ENCODE results near the gene HPCAL1. TPM values are rescaled to one million over a fixed set of nuclear protein-coding genes. Genes with fewer than 3 reads are reported as not detected.

HPCAL1 gene
- total RNA-seq, 4 donors from 2014 or later: 26.4 to 45.7 (median 36.9) TPM

DNA sequence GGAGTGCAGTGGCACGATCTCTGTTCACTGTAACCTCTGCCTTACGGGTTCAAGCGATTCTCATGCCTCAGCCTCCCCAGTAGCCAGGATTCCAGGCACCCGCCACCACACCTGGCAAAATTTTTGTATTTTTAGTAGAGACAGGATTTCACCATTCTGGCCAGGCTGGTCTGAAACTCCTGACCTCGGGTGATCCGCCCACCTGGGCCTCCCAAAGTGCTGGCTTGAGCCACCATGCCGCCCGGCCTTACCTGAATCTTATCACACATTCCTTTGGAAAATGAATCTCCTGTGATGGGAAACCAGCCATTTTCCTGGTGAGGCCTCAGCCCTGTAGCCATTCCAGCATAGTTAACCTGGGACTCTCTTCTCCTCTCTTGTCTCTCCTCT is 57.8 kb downstream of the HPCAL1 start:
- WGBS, 2 donors: 95 to 97% methylated on average over 8 of the region's 8 CpGs
- H3K4me3 ChIP-seq (ENCODE audit: low read depth, poor library complexity, severe bottlenecking): no peak overlapping the region
- TF ChIP-seq POLR2A (IDR thresholded peaks at IDR 0.05): no peak
- TF ChIP-seq, protein P1, sequence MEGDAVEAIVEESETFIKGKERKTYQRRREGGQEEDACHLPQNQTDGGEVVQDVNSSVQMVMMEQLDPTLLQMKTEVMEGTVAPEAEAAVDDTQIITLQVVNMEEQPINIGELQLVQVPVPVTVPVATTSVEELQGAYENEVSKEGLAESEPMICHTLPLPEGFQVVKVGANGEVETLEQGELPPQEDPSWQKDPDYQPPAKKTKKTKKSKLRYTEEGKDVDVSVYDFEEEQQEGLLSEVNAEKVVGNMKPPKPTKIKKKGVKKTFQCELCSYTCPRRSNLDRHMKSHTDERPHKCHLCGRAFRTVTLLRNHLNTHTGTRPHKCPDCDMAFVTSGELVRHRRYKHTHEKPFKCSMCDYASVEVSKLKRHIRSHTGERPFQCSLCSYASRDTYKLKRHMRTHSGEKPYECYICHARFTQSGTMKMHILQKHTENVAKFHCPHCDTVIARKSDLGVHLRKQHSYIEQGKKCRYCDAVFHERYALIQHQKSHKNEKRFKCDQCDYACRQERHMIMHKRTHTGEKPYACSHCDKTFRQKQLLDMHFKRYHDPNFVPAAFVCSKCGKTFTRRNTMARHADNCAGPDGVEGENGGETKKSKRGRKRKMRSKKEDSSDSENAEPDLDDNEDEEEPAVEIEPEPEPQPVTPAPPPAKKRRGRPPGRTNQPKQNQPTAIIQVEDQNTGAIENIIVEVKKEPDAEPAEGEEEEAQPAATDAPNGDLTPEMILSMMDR (IDR thresholded peaks at IDR 0.05): no peak
- intact Hi-C loops (cut with DNase I; ENCODE audit: low total_unique reads): loop anchor here (5.0 kb wide), 1 partner anchor 493 kb away; no protein-coding TSS in a partner anchor
- no peak for DNase-seq (ENCODE audit: low spot score in 2 of 2)

GRCh38 chr2:10360850-10361588 is 58.3 kb downstream of the HPCAL1 start:
- no peak overlapping the region for H3K4me3 ChIP-seq (ENCODE audit: low read depth, poor library complexity, severe bottlenecking)
- TF ChIP-seq POLR2A (IDR thresholded peaks at IDR 0.05): no peak
- TF ChIP-seq, protein P1 (IDR thresholded peaks at IDR 0.05): no peak
- no peak for DNase-seq (ENCODE audit: low spot score in 2 of 2)
- intact Hi-C loops (cut with DNase I; ENCODE audit: low total_unique reads): loop anchor here (5.0 kb wide), 1 partner anchor 494 kb away; no protein-coding TSS in a partner anchor
- 74 to 79% methylated on average over 16 of the region's 16 CpGs for WGBS, 2 donors

DNA sequence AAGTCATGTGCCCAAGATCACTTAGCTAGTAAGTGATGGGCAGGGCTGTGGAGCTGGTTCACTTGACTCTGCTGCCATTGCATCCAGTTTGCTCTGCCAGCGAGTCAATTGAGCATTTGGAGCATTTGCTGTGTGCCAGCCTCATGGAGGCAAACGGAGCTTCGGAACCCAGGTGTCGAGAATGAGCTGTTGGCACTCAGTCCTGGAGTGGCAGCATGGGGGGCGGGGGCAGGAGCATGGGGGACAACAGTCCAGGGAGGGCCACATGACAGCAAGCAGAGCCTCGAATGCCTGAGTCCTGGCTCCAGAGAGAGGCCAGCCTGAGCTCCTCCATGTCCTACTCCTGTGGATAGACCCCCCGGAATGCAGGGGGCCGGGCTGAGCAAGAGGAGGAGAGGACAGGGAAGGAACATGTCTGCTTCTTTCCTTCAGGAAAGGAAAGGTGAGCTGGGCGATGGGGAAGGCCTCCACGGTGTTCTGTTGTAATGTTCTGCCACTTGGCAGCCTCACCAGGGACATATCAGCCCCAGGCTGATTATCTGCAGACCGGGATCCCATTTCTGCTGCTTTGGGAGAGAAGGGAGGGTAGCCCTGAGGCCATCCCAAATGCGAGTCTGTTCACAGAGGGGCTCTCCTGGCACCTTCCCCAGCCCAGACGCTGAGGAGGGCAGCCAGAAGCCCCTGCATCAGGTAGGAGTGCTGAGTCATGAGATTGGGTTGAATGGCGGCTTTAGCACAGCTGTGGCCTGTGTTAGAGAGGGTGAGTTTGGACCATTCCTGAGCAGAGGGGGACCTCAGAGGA is 59.6 kb downstream of the HPCAL1 start:
- no peak for DNase-seq (ENCODE audit: low spot score in 2 of 2)
- no peak for TF ChIP-seq POLR2A (IDR thresholded peaks at IDR 0.05)
- WGBS, 2 donors: 69 to 72% methylated on average over 14 of the region's 14 CpGs
- H3K4me3 ChIP-seq (ENCODE audit: low read depth, poor library complexity, severe bottlenecking): no peak overlapping the region
- intact Hi-C loops (cut with DNase I; ENCODE audit: low total_unique reads): loop anchor here (5.0 kb wide), 1 partner anchor 495 kb away; no protein-coding TSS in a partner anchor

- intact Hi-C loops (cut with DNase I; ENCODE audit: low total_unique reads): loop anchor here (5.0 kb wide), 1 partner anchor 496 kb away; no protein-coding TSS in a partner anchor
- no peak for TF ChIP-seq POLR2A (IDR thresholded peaks at IDR 0.05)
- TF ChIP-seq, protein P1 (IDR thresholded peaks at IDR 0.05): no peak
- WGBS, 2 donors: 92 to 94% methylated on average over 7 to 8 of the region's 8 CpGs
Measured at GRCh38 chr2:10362898-10363454, 60.3 kb downstream of the HPCAL1 start.

DNA sequence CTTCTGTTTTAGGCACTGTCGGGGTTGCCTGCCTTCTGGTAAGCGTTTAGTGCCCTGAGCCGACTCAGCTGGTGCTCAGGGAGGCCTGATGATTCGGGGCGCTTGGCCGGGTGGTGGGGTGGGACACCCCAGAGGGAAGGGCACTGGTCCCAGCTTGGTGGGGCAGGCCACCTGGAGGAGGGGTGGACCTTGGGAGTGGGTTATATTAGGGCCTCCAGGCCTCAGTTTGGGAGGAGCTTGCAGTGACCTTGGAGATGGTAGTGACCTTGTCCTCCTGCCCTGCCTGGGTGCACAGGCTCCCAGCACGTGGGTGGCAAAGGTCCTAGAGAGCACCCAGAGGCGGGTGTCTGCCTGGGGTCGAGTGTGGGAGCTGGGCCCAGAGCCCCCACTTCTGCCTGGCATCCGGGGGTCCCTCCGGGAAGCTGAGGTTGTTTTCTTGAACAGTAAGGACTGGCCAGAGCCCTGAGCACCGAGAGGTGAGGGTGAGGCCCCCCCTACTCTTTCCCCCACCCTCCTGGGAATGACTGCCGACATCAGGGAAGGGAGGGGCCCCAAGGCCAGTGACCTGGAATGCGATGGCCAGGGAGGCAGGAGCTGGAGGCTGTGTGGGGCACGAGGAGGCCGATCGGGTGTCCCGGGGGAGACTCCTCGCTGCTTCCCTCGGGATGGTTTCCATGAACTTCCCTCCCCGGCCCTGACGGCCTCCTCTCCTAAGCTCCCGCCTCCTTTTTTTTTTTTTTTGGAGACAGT is 61.3 kb downstream of the HPCAL1 start:
- intact Hi-C loops (cut with DNase I; ENCODE audit: low total_unique reads): loop anchor here (5.0 kb wide), 1 partner anchor 497 kb away; no protein-coding TSS in a partner anchor
- WGBS, 2 donors: 86 to 89% methylated on average over 21 to 23 of the region's 23 CpGs

More at GRCh38 chr2:10362898-10363454, 60.3 kb downstream of the HPCAL1 start:
- H3K4me3 ChIP-seq (ENCODE audit: low read depth, poor library complexity, severe bottlenecking): no peak overlapping the region
- no peak for DNase-seq (ENCODE audit: low spot score in 2 of 2)

More for the DNA sequence above, 61.3 kb downstream of the HPCAL1 start:
- TF ChIP-seq, protein P1 (IDR thresholded peaks at IDR 0.05): no peak
- TF ChIP-seq POLR2A (IDR thresholded peaks at IDR 0.05): no peak
- no peak overlapping the region for H3K4me3 ChIP-seq (ENCODE audit: low read depth, poor library complexity, severe bottlenecking)
- DNase-seq (ENCODE audit: low spot score in 2 of 2): no peak

Data from lower leg skin (tissue), 4 donors.